HL-60/S4 (cell line): Measurements from ENCODE around the gene ARHGEF4.

Source experiments
- in situ Hi-C: fragments of 300-500 bp; cut with MboI; formaldehyde crosslinking; loops from 2 replicates; pipeline ENCODE4 v1.14.3; 2022; ENCODE audit warnings: low sequenced_read_pairs

The ARHGEF4 gene

GRCh38 chr2:131033786-131034121 lies 197.0 kb downstream of the ARHGEF4 start:
- in situ Hi-C loops = no loop called here

DNA sequence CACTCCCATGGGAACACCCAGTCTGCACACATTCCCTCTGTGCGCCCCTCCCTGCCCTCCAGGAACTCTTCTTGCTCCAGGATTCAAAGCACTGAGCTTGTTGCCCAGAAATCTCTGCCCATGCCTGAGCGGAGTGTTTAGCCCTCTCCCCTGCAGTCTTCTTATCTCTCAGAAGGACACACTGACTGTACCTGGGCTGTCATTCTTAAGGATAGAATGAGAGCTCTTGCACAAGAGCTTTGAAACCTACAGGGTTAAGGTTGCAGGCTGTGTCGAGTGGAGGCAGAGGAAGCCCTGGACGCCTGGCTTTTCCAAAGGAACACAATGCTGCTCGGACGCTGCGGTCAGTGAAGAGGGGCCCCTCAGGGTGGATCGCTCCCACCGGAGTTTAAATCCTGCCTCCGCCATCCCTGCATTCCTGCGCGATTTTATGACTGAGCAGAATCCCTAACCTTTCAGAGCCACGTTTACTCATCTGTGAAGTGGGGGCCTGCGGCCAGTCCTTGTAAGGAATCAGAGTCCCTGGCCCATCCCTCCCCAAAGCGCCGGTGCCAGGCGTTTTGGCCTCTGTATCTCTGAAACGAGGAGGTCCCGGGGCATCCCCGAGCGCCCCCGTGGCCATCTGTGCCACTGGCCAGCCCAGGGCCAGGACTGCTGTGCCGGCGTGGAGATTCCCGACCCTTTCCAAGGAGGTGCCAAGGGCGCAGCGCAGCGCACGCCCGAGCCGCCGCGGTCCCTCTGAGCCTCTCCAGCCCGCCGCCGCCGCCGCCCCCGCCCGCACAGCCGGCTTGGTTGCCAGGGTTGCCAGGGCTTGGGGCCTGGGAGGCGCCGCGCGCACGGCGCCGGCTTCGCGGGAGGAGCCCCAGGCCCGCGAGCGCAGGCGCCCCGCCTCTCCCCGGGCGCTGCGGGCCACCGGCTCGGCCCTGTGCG lies 197.7 kb downstream of the ARHGEF4 start:
- in situ Hi-C loops = no loop called here

DNA sequence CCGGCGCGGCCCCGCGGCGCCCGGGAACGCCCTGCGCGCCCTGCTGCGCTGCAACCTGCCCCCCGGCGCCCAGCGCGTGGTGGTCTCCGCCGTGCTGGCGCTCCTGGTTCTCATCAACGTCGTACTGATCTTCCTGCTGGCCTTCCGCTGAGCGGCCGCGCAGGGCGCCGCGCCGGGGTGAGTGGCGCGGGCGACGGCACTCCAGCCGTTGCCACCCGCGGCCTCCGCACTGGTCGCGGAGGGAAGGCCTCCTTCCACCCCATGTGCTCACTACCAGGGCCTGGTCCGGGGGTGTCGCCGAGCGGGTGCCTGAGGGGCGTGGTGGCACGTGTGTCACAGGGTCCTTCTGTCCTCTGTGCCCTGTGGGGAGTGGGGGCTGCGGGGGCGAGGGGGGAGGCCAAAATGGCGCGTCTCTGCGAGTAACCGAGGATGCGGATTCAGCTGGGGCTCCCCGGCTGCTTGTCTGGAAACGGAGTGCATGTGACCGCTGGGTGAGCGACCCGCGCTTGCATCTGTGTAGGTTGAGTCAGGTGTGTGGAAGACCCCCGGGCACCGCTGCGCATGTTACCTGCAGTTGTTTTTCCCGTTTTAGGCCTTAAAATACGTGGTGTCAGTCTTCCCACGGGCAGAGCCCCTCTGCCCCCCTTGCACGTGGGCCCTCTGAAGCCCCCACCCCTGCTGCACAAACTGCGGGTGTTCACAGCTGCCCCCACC lies 198.6 kb downstream of the ARHGEF4 start:
- in situ Hi-C loops = no loop called here

- in situ Hi-C loops = no loop called here
Measured at GRCh38 chr2:131035826-131036231, 199.1 kb downstream of the ARHGEF4 start.

- in situ Hi-C loops = no loop called here
Measured at GRCh38 chr2:131036269-131036668, 199.6 kb downstream of the ARHGEF4 start.

- in situ Hi-C loops = no loop called here
Measured at GRCh38 chr2:131036696-131037397, 200.1 kb downstream of the ARHGEF4 start.

GRCh38 chr2:131037398-131038257 lies 200.9 kb downstream of the ARHGEF4 start:
- in situ Hi-C loops = no loop called here

GRCh38 chr2:131038258-131039100 lies 201.8 kb downstream of the ARHGEF4 start:
- in situ Hi-C loops = no loop called here

- in situ Hi-C loops = no loop called here
Measured at GRCh38 chr2:131039101-131039440, 202.4 kb downstream of the ARHGEF4 start.

GRCh38 chr2:131039535-131039907 lies 202.8 kb downstream of the ARHGEF4 start:
- in situ Hi-C loops = no loop called here

DNA sequence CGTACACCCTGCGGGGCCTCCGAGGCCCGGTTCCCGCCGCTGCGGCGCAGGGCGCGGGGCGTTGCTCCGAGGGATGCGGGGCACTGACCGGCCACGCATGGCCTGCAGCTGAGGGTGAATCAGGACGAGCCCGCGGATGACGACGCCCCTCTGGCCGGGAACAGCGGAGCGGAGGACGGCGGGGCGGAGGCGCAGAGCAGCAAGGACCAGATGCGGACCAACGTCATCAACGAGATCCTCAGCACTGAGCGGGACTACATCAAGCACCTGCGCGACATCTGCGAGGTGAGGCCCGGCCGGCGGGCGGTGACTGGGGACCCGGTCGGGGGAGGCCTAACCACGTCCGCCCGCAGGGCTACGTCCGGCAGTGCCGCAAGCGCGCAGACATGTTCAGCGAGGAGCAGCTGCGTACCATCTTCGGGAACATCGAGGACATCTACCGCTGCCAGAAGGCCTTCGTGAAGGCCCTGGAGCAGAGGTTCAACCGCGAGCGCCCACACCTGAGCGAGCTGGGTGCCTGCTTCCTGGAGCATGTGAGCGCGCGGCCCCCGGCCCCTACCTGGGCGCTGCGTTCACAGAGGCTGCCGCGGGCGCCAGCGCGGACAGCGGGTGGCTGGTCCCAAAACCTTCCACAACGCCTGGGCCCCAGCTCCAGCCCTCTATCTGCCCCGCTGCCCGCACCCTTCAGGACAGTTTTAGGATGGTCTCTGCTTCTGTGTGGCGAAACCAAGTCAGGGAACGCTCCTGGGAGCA lies 203.4 kb downstream of the ARHGEF4 start:
- in situ Hi-C loops = no loop called here

GRCh38 chr2:131040661-131041401 lies 204.1 kb downstream of the ARHGEF4 start:
- in situ Hi-C loops = no loop called here

GRCh38 chr2:131041402-131042147 lies 204.9 kb downstream of the ARHGEF4 start:
- in situ Hi-C loops = no loop called here

DNA sequence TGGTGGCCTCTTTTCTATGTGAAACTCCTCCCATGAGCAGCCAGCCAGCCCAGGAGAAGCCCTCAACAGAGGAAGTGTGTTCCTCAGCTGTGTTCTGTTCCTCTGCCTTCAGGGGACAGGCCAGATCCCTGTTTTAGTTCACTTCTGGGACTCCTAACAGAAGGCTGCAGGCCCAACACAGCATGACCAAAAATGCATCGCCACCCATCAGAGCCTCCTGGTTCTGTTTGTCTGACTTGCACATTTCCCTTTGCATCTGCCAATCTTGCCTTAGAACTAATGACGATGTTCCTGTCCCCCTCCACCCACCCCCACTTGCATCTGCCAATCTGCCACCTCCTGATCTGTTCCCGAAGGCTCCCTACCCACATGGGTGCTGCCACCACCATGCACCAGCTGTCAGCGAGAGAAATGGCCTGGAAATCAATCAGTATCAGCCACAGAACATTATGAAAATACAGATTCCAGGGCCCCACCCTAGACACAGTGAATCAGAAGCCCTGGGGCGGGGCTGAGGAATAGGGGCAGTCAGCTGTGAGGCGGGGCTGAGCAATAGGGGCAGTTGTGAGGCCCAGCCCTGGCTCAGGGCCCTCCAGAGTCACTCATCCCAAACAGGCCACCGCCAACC lies 205.5 kb downstream of the ARHGEF4 start:
- in situ Hi-C loops = no loop called here

DNA sequence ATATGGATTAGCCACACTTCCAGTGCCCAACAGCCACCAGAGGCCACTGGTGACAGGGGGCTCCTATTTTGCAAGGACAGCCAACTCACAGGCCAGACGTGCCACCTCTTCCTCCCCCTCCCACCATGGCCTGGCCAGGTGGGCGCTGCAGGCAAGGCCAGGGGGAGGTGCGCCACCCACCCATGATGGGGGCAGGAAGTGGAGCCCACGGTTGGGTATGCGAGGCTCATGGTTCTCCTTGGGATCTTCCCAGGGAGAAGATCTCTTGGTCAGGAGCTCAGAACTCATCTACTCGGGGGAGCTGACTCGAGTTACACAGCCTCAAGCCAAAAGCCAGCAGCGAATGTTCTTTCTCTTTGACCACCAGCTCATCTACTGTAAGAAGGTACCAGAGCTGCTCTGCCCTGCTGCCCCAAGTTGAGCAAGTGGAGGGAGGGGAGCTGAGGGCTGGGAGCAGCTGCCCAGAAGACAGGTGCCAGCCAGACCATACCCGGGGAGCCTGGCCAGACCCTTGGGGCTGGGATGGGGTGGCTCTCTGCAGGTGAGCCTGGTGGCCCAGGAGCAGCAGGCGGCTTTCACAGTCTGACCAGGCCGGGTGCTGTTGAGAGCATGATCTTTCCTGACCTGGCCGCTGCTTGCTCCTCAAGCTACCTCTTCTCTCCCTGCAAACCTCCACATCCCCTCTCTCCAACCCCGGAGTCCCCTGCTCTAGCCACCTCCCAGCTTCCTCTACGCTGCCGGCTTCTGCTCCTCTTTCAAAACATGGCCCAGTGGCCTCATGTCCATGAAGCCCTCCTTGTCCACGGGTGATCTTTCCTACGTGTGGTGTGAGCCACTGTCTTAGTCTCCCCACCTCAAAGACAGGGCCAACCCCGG lies 206.7 kb downstream of the ARHGEF4 start:
- in situ Hi-C loops = no loop called here

- in situ Hi-C loops = no loop called here
Measured at GRCh38 chr2:131044075-131044756, 207.5 kb downstream of the ARHGEF4 start.
